Stimulated activated CD8-positive, alpha-beta memory T cell treated with anti-CD3 and anti-CD28 coated beads, Interleukin-12 subunit alpha, Interleukin-12 subunit beta, amount 100 ng/mL, for 1 hour (primary cell): ENCODE results near the gene POMT1.
"Not testable (repeated sequence)": the region's sequence is repeated elsewhere in the genome, so short reads cannot be mapped to it uniquely, and the experiment has no call there.

ENCODE experiments used
- DNase-seq: peaks from one replicate; pipeline ENCODE4 v3.0.0-alpha.2; 2020; ENCODE audit warnings: low read depth

The POMT1 gene, protein sequence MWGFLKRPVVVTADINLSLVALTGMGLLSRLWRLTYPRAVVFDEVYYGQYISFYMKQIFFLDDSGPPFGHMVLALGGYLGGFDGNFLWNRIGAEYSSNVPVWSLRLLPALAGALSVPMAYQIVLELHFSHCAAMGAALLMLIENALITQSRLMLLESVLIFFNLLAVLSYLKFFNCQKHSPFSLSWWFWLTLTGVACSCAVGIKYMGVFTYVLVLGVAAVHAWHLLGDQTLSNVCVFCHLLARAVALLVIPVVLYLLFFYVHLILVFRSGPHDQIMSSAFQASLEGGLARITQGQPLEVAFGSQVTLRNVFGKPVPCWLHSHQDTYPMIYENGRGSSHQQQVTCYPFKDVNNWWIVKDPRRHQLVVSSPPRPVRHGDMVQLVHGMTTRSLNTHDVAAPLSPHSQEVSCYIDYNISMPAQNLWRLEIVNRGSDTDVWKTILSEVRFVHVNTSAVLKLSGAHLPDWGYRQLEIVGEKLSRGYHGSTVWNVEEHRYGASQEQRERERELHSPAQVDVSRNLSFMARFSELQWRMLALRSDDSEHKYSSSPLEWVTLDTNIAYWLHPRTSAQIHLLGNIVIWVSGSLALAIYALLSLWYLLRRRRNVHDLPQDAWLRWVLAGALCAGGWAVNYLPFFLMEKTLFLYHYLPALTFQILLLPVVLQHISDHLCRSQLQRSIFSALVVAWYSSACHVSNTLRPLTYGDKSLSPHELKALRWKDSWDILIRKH

DNA sequence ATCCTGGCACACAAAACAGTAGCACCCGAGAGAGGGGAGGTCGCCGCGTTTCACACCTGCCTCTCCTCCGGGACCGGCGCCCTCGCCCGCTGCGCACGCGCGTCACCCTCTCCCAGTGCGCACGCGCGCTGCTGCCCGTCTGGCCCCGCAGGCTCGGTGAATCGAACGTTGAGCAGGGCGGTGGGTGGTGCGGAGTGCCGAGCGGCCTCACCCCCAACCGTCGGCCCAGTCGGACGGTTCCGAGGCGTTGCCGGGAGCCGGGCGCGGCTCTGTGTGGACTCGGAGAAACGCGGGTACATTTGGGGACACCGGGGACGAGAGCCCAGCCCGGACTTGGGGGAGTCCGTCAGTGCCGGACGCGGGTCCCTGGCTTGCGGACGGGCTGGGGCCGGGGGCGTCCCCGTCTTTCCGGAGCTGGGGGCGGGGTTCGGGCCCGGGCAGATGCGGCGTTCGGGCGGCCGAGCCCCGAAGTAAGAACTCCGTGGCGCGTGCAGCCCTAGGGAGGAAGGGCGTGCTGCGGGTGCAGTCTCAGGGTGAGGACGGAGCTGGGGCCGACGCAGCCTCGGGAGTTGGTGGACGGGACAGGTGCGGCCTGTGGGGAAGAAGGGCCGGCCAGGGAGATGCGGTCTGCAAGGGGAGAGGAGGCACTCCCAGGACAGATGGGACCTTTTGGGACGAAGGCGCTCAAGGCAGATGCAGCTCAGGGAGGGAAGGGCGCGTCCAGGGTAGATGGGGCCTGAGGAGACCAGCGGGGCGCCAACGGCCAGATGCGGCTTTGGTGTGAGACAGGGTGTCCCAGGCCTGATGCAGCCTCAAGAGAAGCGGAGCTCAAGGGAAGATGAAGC, at the start of gene POMT1:
POMT1 (plus strand) TSS at position 138 of the 845 bp plus-strand sequence. CDS start 1,301 bp downstream, outside the sequence.
- peak; percentile 75 for DNase-seq

DNA sequence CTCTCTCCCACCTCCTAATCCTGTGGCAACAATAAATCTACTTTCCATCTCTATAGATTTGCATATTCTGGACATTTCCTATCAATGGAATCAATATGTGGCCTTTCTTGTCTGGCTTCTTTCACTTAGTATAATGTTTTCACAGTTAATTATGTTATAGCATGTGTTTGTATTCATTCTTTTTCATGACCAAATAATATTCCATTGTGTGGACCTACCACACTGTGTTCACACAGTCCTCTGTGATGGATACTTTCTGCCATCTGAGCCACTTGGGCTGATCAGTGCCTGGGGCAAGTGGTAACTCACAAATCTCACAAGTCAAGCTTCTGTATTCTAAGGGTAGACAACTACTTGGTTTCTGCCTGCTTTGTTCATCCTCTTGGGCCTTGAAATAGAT, 48.7 kb upstream of the POMT1 start:
- no peak for DNase-seq

DNA sequence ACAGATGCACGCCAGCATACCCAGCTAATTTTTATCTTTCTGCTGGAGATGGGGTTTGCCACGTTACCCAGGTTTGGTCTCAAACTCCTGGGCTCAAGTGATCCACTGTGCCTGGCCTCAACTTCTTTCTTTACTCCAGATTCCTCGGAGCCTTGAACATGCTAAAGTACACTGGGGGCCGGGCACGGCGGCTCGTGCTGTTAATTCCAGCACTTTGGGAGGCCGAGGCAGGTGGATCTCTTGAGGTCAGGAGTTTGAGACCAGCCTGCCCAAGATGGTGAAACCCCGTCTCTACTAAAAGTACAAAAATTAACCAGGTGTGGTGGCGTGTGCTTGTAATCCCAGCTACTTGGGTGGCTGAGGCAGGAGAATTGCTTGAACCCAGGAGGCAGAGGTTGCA, 47.1 kb upstream of the POMT1 start:
- not testable (repeated sequence) for DNase-seq

GRCh38 chr9:131457746-131458145, 45.0 kb upstream of the POMT1 start:
- no peak for DNase-seq

GRCh38 chr9:131459056-131459455, 43.7 kb upstream of the POMT1 start:
- no peak for DNase-seq

GRCh38 chr9:131461166-131461565, 41.6 kb upstream of the POMT1 start:
- no peak for DNase-seq

GRCh38 chr9:131464354-131465000, 38.2 kb upstream of the POMT1 start:
- DNase-seq, result no peak

- DNase-seq, result no peak
Measured at GRCh38 chr9:131465401-131465800, 37.3 kb upstream of the POMT1 start.

DNA sequence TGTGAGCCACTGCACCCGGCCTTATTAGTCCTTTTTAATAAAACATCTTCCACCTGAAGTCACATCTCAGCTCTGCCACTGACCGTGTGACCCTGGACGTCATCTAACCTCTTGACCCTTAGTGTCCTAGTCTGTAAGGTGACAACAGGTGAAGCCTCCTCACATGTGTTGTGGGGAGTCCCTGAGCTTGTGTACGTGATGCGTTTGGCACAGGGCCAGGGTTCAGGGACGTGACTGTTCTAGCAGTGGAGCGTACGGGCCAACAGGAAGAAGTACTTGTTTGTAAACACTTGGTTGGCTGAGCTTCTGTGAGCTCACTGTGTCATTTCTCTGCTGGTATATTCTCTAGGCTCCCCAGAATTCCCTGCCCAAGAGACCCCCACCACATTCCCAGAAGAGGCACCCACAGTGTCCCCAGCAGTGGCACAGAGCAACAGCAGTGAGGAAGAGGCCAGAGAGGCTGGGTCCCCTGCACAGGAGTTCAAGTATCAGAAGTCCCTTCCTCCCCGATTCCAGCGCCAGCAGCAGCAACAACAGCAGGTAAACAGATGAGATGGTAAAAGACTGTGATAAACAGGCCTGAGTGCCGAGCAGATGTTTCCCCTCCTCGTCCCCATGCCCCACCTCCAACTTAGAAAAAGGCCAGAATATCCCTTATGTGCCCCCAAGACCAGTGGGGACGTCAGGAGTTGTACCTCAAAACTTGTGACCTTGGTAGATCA, 35.3 kb upstream of the POMT1 start:
- no peak for DNase-seq

DNA sequence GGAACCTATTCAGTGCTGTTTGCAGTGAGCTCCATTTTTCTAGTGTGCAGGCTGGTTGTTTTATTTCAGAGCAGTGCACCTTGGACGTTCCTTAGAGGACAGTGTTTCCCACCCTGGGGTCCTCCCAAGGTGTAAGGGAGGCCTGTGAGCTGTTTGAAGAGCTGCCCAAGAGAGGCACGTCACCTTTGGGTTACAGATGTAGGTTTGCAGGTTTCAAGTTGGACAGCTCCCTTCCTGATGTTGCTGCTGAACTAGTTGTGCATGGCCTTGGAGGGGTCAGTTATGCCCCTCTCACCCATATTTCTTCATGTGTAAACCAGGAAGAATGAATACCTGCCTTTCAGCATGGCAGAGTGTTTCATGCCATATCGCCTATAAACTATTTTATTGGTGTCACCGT, 34.7 kb upstream of the POMT1 start:
- DNase-seq, result no peak

GRCh38 chr9:131469356-131469755, 33.4 kb upstream of the POMT1 start:
- no peak for DNase-seq

DNA sequence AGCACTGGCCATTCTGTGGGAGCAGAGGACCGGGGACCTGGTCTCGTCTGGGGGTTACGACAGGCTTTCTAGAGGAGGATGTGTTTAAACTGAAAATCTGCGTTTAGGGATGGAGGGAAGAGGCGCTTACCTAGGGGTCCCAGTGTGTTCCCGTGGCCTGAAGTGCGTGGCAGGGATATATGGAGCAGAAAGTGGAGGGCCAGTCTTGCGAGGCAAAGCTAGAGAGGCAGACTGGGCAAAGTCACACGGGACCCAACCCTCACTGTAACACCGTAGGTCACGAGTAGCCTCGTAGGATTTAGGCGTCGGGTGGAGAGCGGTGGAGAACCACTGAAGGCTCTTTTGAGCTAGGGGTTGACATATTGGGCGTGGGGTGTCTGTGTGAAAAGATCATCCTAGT, 32.8 kb upstream of the POMT1 start:
- no peak for DNase-seq

- DNase-seq, result no peak
Measured at GRCh38 chr9:131470581-131470991, 32.1 kb upstream of the POMT1 start.

GRCh38 chr9:131472085-131472484, 30.6 kb upstream of the POMT1 start:
- DNase-seq, result not testable (repeated sequence)

DNA sequence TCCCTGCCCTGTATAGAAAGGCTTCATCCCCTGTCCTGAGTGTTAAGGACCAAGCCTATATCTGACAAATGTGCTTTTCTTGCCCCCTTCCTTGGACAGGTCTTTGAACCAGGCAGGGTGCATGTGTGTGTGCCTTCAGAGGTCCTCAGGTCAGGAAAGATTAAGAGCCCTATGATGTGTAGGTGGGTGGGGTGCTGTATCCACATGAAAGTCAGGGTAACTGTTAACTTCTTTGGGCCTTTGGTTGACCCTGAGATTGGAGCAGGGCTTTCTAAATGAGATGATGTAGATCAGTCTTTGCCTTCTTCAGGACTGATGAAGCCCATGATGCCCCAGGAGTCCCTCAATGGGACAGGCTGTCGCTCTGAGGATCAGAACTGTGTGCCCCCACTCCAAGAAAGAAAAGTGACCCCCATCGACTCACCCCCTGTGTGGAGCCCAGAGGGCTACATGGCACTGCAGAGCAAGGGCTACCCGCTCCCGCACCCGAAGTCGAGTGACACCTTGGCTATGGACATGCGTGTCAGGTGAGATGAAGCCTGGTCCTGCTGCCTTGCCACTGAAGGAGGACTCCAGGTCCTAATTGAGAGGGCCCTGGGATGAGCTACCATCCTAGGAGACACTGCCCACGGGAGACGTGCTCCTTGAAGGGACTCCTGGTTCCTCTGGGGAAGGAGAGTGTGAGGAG, 29.4 kb upstream of the POMT1 start:
- DNase-seq, result no peak

DNA sequence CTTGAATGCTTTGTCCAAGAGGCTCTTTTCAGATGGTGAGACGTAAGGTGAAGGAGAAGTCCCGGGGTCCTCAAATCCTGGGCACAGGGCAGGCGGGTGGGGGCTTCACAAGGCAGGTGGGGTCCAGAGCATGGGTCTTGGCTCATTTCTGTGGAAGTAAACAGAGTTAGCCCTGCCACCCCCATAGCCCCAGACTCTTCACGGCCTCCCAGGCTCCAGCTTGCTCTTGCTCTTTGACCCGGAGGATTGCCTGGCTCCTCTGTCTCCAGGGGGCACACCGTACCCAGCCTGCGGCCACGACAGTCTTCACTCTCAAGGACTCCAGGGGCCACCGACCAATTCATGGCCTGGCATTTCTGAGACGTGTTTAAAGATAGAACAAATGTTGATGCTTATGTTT, 28.8 kb upstream of the POMT1 start:
- DNase-seq, result no peak

DNA sequence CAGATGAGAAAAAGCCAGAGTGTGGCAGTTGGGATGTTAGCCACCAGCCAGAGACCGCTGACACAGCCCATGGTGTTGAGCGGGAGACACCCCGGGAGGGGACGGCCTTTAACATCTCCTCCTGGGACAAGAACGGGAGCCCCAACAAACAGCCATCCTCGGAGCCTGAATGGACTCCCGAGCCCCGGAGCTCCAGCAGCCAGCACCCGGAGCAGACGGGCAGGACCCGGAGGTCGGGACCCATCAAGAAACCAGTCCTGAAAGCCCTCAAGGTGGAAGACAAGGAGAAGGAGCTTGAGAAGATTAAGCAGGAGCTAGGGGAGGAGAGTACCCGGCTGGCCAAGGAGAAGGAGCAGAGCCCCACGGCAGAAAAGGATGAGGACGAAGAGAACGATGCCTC, 28.0 kb upstream of the POMT1 start:
- no peak for DNase-seq

- no peak for DNase-seq
Measured at GRCh38 chr9:131475111-131475955, 27.4 kb upstream of the POMT1 start.

- DNase-seq, result no peak
Measured at GRCh38 chr9:131475956-131476776, 26.6 kb upstream of the POMT1 start.
